NK-92 (cell line): Measurements from ENCODE around the gene ZZZ3.
"Not testable (repeated sequence)": the region's sequence is repeated elsewhere in the genome, so short reads cannot be mapped to it uniquely, and the experiment has no call there.

Experiments used
- DNase-seq: peaks from one replicate; lab custom pipeline; 2025; ENCODE audit not compliant: unreplicated experiment; lab: John Stamatoyannopoulos, UW

Gene ZZZ3

GRCh38 chr1:77671836-77672235 lies 10.6 kb downstream of the ZZZ3 start:
- DNase-seq, result no peak

GRCh38 chr1:77670330-77670729 lies 12.1 kb downstream of the ZZZ3 start:
- DNase-seq, result no peak

- DNase-seq, result no peak
These were observed 13.5 kb downstream of the ZZZ3 start for GRCh38 chr1:77668924-77669449.

GRCh38 chr1:77664939-77665516 lies 17.4 kb downstream of the ZZZ3 start:
- DNase-seq, result no peak

- no peak for DNase-seq
These were observed 20.8 kb downstream of the ZZZ3 start for GRCh38 chr1:77661696-77662095.

- DNase-seq, result no peak
These were observed 22.4 kb downstream of the ZZZ3 start for GRCh38 chr1:77659879-77660593.

GRCh38 chr1:77658271-77658670 lies 24.2 kb downstream of the ZZZ3 start:
- no peak for DNase-seq

GRCh38 chr1:77655431-77655974 lies 27.0 kb downstream of the ZZZ3 start:
- no peak for DNase-seq

GRCh38 chr1:77652970-77653516 lies 29.4 kb downstream of the ZZZ3 start:
- no peak for DNase-seq

- no peak for DNase-seq
These were observed 30.2 kb downstream of the ZZZ3 start for GRCh38 chr1:77652268-77652667.

GRCh38 chr1:77649127-77649526 lies 33.3 kb downstream of the ZZZ3 start:
- DNase-seq, result no peak

GRCh38 chr1:77646224-77646623 lies 36.2 kb downstream of the ZZZ3 start:
- DNase-seq, result not testable (repeated sequence)

- DNase-seq, result no peak
These were observed 39.0 kb downstream of the ZZZ3 start for GRCh38 chr1:77643456-77643855.

GRCh38 chr1:77642941-77643340 lies 39.5 kb downstream of the ZZZ3 start:
- no peak for DNase-seq

- no peak for DNase-seq
These were observed 40.3 kb downstream of the ZZZ3 start for GRCh38 chr1:77642196-77642595.

- no peak for DNase-seq
These were observed 42.8 kb downstream of the ZZZ3 start for GRCh38 chr1:77639557-77640069.

- DNase-seq, result no peak
These were observed 43.4 kb downstream of the ZZZ3 start for GRCh38 chr1:77639056-77639455.

GRCh38 chr1:77636864-77637263 lies 45.6 kb downstream of the ZZZ3 start:
- DNase-seq, result no peak
